SK-N-SH (cell line): ENCODE data around the gene SBF2.

Experiments used
- ELF1 ChIP-seq: IDR thresholded peaks from 2 replicates; pipeline ENCODE4 v1.4.0; 2012
- TF ChIP-seq, protein P1 (sequence below): fragments of 200-600 bp; sonication (generic); IDR thresholded peaks from 2 replicates; pipeline ENCODE4 v1.6.1; 2017; ENCODE audit warnings: antibody characterized with exemption, mild to moderate bottlenecking, moderate library complexity

DNA sequence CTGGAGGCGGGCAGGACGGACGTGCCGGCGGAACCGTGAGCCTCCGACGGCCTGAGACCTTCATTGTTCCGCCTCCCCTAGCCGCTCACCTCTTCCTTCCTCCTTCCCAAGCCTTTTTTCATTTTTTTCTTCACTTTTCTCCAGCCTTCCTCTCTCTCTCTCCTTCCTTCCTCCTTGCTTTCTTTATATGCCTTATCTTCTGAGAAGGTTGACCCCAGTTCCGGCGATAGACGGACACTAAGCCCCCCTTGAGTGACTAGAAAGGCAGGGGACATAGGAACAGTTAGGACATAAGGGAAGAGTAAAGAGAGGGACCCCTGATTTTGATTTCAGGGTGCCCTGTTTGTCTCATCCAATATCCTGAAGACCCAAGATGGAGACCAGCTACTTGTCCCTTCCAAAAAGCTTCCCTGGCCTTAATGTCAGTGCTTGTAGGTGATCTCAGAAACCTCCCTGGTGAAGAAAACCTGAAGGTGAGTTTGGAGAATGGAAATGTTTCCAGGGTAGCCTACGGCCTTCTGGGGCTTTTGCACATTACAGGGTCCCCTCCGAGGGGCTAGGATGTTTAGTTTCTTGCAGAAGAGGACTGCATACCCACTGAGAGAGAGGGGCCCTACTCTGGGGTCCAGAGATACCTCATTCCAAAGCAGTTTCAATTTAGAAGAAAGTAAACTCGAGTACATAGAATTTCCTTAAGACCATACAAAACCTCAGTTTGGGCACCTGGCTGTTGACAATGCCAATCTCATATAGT is 14.4 kb upstream of the SBF2 start:
- TF ChIP-seq, protein P1, sequence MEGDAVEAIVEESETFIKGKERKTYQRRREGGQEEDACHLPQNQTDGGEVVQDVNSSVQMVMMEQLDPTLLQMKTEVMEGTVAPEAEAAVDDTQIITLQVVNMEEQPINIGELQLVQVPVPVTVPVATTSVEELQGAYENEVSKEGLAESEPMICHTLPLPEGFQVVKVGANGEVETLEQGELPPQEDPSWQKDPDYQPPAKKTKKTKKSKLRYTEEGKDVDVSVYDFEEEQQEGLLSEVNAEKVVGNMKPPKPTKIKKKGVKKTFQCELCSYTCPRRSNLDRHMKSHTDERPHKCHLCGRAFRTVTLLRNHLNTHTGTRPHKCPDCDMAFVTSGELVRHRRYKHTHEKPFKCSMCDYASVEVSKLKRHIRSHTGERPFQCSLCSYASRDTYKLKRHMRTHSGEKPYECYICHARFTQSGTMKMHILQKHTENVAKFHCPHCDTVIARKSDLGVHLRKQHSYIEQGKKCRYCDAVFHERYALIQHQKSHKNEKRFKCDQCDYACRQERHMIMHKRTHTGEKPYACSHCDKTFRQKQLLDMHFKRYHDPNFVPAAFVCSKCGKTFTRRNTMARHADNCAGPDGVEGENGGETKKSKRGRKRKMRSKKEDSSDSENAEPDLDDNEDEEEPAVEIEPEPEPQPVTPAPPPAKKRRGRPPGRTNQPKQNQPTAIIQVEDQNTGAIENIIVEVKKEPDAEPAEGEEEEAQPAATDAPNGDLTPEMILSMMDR = no peak
- no peak for TF ChIP-seq ELF1
